ENCODE results near the gene ICA1L.

DNA sequence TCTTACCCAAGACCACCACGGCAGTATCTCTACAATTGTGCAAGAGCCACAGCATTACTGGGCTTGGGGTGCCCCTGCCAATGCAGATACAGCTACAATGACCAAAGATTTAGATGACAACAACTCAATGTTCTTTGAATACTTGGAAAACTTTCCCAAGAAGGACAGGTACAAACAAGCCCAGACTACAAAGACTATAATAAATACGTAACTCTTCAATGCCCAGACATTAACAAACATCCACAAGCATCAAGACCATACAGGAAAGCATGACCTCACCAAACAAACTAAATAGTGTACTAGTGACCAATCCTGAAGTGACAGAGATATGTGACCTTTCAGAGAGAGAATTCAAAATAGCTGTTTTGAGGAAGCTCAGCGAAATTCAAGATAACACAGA, 62.8 kb downstream of the ICA1L start:
- TF ChIP-seq CTCF (IDR thresholded peaks at IDR 0.05) (no peak), MXI1 (IDR thresholded peaks at IDR 0.05; ENCODE audit: low read depth, low read length) (no peak), GABPA (IDR thresholded peaks at IDR 0.05; ENCODE audit: low read depth) (no peak), EZH2phosphoT487 (IDR thresholded peaks at IDR 0.05; ENCODE audit: borderline replicate concordance, low read depth) (no peak), TCF12 (IDR thresholded peaks at IDR 0.05) (no peak), MAX (IDR thresholded peaks at IDR 0.05; ENCODE audit: low read depth) (no peak), EP300 (IDR thresholded peaks at IDR 0.05; ENCODE audit: borderline replicate concordance in 1 of 2, low read depth in 1 of 2, low read length in 1 of 2) (no peak), RCOR1 (IDR thresholded peaks at IDR 0.05; ENCODE audit: low read length) (no peak), POLR2AphosphoS5 (IDR thresholded peaks at IDR 0.05; ENCODE audit: low read depth, low read length) (no peak), JUND (IDR thresholded peaks at IDR 0.05) (no peak), TAF1 (IDR thresholded peaks at IDR 0.05; ENCODE audit: borderline replicate concordance, low read depth, low read length) (no peak), REST (IDR thresholded peaks at IDR 0.05; ENCODE audit: low read depth, low read length) (no peak), FOXM1 (IDR thresholded peaks at IDR 0.05; ENCODE audit: low read depth) (no peak)
